HG02938 (cell line): Measurements from ENCODE around the gene ABO.
"Not testable (repeated sequence)": the region's sequence is repeated elsewhere in the genome, so short reads cannot be mapped to it uniquely, and the experiment has no call there.

ENCODE experiments used
- ATAC-seq: cut with Tn5 transposase; IDR thresholded peaks from one replicate; pipeline ENCODE4 v1.9.1; 2021; ENCODE audit warnings: mild to moderate bottlenecking, moderate library complexity; ENCODE audit not compliant: unreplicated experiment

Gene ABO

GRCh38 chr9:133205996-133206931 lies 68.7 kb downstream of the ABO start:
- ATAC-seq = no peak

GRCh38 chr9:133205481-133205887 lies 69.5 kb downstream of the ABO start:
- not testable (repeated sequence) for ATAC-seq
